ENCODE data around the gene ECT2.

- TF ChIP-seq CTCF (conservative IDR thresholded peaks at IDR 0.05; ENCODE audit: low read length) = no peak
- TF ChIP-seq EZH2phosphoT487 (IDR thresholded peaks at IDR 0.05; ENCODE audit: borderline replicate concordance, low read depth, low read length) = no peak
Measured at GRCh38 chr3:172770382-172770781, 19.9 kb downstream of the ECT2 start.

Measured in OCI-LY7 (cell line).